ENCODE results near the gene HDGF.

HDGF gene

GRCh38 chr1:156714830-156715229 is 36.6 kb downstream of the HDGF start:
- DNase-seq, result no peak

GRCh38 chr1:156712626-156713025 is 38.8 kb downstream of the HDGF start:
- no peak for DNase-seq

- DNase-seq, result no peak
Measured at GRCh38 chr1:156711011-156711817, 40.3 kb downstream of the HDGF start.

- DNase-seq, result no peak
Measured at GRCh38 chr1:156709757-156710489, 41.6 kb downstream of the HDGF start.

- DNase-seq, result no peak
Measured at GRCh38 chr1:156709031-156709430, 42.4 kb downstream of the HDGF start.

- DNase-seq, result no peak
Measured at GRCh38 chr1:156708218-156708661, 43.2 kb downstream of the HDGF start.

GRCh38 chr1:156707417-156708217 is 43.9 kb downstream of the HDGF start:
- DNase-seq, result no peak

GRCh38 chr1:156706657-156707416 is 44.6 kb downstream of the HDGF start:
- DNase-seq, result no peak

- peak; percentile 6 for DNase-seq
Measured at GRCh38 chr1:156705918-156706656, 45.4 kb downstream of the HDGF start.

- no peak for DNase-seq
Measured at GRCh38 chr1:156705321-156705917, 46.1 kb downstream of the HDGF start, which contains the start of gene CRABP2. Gene CRABP2, minus strand, starts transcription at chr1:156705583. Its CDS starts 137 bp downstream, at chr1:156705446.

GRCh38 chr1:156704930-156705320 is 46.5 kb downstream of the HDGF start:
- DNase-seq, result no peak

- no peak for DNase-seq
Measured at GRCh38 chr1:156704166-156704711, 47.2 kb downstream of the HDGF start.

GRCh38 chr1:156703741-156704140 is 47.7 kb downstream of the HDGF start:
- DNase-seq, result no peak

- no peak for DNase-seq
Measured at GRCh38 chr1:156703336-156703735, 48.1 kb downstream of the HDGF start.

- DNase-seq, result no peak
Measured at GRCh38 chr1:156700736-156701531, 50.5 kb downstream of the HDGF start.

- no peak for DNase-seq
Measured at GRCh38 chr1:156698995-156699394, 52.5 kb downstream of the HDGF start.

GRCh38 chr1:156697481-156697880 is 54.0 kb downstream of the HDGF start:
- no peak for DNase-seq

GRCh38 chr1:156696755-156697154 is 54.7 kb downstream of the HDGF start:
- no peak for DNase-seq

GRCh38 chr1:156694690-156694962 is 56.8 kb downstream of the HDGF start:
- no peak for DNase-seq

Measured in MV-4-11 (cell line).